Mesodermal cell (in vitro differentiated cells): Measurements from ENCODE around the gene ARPC5L.
"Not testable (repeated sequence)": the region's sequence is repeated elsewhere in the genome, so short reads cannot be mapped to it uniquely, and the experiment has no call there.

Source experiments
- H3K27ac ChIP-seq: 2 replicates; pipeline ENCODE4 v1.7.0; 2013; ENCODE audit warnings: mild to moderate bottlenecking, low read depth, low read length, moderate library complexity; ENCODE audit not compliant: severe bottlenecking
- H3K36me3 ChIP-seq: 2 replicates; pipeline ENCODE4 v1.7.1; 2013; ENCODE audit warnings: mild to moderate bottlenecking, low read length, moderate library complexity; ENCODE audit not compliant: control insufficient read depth, insufficient read depth
- H3K4me1 ChIP-seq: one replicate; pipeline ENCODE4 v1.7.1; 2013; ENCODE audit warnings: mild to moderate bottlenecking, low read length; ENCODE audit not compliant: insufficient read depth, control insufficient read depth, poor library complexity, severe bottlenecking
- H3K4me3 ChIP-seq: 2 replicates; pipeline ENCODE4 v1.7.0; 2013; ENCODE audit warnings: low read length, control low read depth, mild to moderate bottlenecking; ENCODE audit not compliant: insufficient read depth, poor library complexity, severe bottlenecking; ENCODE audit errors: extremely low read depth
- H3K9me3 ChIP-seq: 2 replicates; pipeline ENCODE4 v1.7.1; 2013; ENCODE audit warnings: mild to moderate bottlenecking, low read length, moderate library complexity; ENCODE audit not compliant: control insufficient read depth
- whole genome bisulfite sequencing, 2 experiments: methylation state at CpG; one replicate each; pipeline ENCODE4 v1.1.5; 2013; ENCODE audit warnings: missing lambda C conversion rate in 2 of 2; ENCODE audit not compliant: insufficient coverage in 2 of 2; 5-methylcytosine and 5-hydroxymethylcytosine counted together

The ARPC5L gene

DNA sequence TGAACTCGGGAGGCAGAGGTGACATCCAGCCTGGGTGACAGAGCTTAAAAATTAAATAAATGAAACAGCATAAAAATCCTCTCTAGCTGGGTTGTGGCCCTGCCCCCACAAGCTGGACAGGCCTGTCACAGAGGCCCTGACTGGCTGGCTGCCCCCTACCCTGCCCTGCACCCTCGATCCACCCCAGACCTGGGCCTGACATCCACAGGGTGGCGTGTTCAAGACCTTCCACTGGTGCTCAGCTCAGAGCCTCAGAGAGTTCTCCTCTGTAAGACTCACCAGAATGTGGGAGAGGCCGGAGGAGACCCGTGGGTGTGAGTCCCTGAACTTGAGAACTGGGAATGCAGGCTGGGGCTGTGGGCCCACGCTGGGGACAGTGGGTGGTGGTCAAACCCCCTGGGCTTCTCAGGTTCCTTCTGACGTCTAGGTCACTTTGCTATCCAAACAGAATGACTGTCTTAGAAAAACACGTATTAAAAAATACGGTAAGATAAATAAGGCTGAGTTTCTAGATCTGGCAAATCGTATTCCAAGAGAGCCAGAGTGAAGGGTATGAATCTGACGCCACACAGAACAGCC lies 18.4 kb upstream of the ARPC5L start:
- H3K27ac ChIP-seq, result no peak overlapping the region
- no peaks in the 10 kb centered on the region for H3K4me1 ChIP-seq
- H3K9me3 ChIP-seq, result no peaks in the 10 kb centered on the region
- H3K4me3 ChIP-seq, result no peak overlapping the region
- WGBS, 2 experiments, result 91 to 96% methylated on average over 9 to 11 of the region's 11 CpGs
- H3K36me3 ChIP-seq, result no peaks in the 10 kb centered on the region

GRCh38 chr9:124844291-124844690 lies 17.6 kb upstream of the ARPC5L start:
- Histone ChIP-seq H3K4me1 (no peaks in the 10 kb centered on the region), H3K9me3 (no peaks in the 10 kb centered on the region), H3K36me3 (no peaks in the 10 kb centered on the region), H3K4me3 (no peak overlapping the region), H3K27ac (no peak overlapping the region)
- 92 to 100% methylated on average over 2 to 3 of the region's 4 CpGs for WGBS, 2 experiments

GRCh38 chr9:124846467-124846866 lies 15.5 kb upstream of the ARPC5L start:
- H3K4me1 ChIP-seq, H3K27ac ChIP-seq, H3K4me3 ChIP-seq, H3K9me3 ChIP-seq, H3K36me3 ChIP-seq: not testable (repeated sequence)
- WGBS, 2 experiments, result 97% methylated on average over 5 to 6 of the region's 9 CpGs

- no peaks in the 10 kb centered on the region for H3K9me3 ChIP-seq
- no peaks in the 10 kb centered on the region for H3K36me3 ChIP-seq
- H3K27ac ChIP-seq, result no peak overlapping the region
- no peak overlapping the region for H3K4me3 ChIP-seq
- 79 to 90% methylated on average over 4 to 5 of the region's 6 CpGs for WGBS, 2 experiments
- peaks cover 3% of the 10 kb centered on the region for H3K4me1 ChIP-seq
Observed at GRCh38 chr9:124846969-124847368, 15.0 kb upstream of the ARPC5L start.

- H3K36me3 ChIP-seq, result no peaks in the 10 kb centered on the region
- H3K4me3 ChIP-seq, result no peak overlapping the region
- H3K27ac ChIP-seq, result no peak overlapping the region
- no peaks in the 10 kb centered on the region for H3K9me3 ChIP-seq
- peaks cover 9% of the 10 kb centered on the region for H3K4me1 ChIP-seq
- 94 to 97% methylated on average over 9 to 10 of the region's 10 CpGs for WGBS, 2 experiments
Observed at GRCh38 chr9:124849801-124850200, 12.1 kb upstream of the ARPC5L start.

DNA sequence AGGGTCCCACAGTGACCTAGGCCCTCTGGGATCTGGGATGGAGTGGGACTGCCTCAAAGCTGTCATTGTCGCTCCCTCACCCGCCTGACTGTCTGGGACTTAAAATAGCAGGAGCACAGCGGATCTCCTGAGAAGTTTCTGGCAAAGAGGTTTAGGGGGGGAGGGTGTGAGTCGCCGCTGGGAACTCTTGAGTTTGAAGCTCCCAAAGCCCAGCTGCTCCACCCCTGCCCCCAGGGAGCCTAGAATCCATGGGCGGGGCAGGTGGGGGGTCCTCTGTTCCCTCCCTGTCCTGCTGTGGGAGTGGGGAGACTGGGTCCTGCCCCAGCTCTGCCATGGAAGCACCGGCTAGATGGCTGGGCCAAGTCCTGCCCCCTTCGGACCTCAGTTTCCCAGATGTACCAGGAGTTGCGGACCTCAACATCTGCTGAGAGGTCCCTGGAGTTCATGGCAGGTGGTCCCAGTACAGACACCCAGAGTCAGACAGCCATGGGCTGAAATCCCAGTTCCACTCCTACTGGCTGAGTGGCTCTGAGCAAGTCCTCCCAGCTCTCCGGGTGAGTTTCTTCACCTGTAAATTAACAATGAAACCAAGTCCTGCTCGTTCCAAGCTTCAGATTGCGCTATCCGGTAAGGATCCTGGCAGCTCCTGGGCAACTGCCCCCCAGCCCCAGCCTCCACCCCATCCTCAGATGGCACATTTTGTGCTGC lies 9.7 kb upstream of the ARPC5L start:
- 80 to 88% methylated on average over 8 to 11 of the region's 13 CpGs for WGBS, 2 experiments
- H3K4me1 ChIP-seq, result peaks cover 9% of the 10 kb centered on the region
- H3K36me3 ChIP-seq, result peaks cover 10% of the 10 kb centered on the region
- no peak overlapping the region for H3K4me3 ChIP-seq
- no peak overlapping the region for H3K27ac ChIP-seq
- no peaks in the 10 kb centered on the region for H3K9me3 ChIP-seq

DNA sequence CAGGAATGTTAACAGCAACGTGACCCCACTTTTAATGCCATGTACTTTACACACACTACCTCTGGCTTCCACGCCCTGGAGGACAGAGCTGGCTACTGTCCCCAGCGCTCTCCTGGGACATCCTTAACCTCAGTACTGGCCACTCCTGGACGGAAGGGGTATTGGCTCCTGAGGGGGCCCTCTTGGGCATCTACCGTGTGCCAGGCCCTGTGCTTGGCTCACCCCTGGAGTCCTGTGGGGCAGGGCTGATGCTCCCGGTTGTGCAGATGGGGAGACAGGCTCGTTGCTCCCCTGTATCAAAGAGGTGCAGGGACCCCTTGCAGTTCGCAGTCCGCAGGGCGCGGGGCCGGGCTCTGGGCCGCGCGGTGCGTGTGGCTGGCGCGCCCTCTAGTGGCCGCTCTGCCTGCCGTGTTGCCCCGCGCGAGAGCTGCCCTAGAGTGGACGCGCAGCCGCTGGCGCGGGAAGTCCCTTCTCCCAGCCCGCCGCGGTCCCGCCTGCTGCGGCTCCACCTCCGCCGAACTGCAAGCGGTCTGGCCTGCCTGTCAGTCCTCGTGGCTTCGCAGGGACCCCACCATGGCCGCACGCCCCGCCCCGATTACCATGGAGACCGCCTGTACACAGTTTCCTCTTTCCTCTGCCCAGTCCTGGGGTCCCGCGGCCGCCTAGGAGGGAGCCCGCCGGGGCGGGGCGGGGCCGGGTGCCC lies 8.9 kb upstream of the ARPC5L start, which contains the start of gene WDR38:
TSS of gene WDR38 (plus strand) at position 632 of the 703 bp plus-strand sequence. CDS start 72 bp downstream, outside the sequence.
- H3K27ac ChIP-seq, result no peak within 1 kb of the TSS
- peak within 1 kb of the TSS; percentile 39 for H3K4me3 ChIP-seq
- WGBS, 2 experiments, result 1 to 3% methylated on average over 24 to 50 of the region's 51 CpGs
- peaks cover 9% of the 10 kb centered on the region for H3K4me1 ChIP-seq
- no peaks in the 10 kb centered on the region for H3K9me3 ChIP-seq
- peaks cover 17% of the 10 kb centered on the region for H3K36me3 ChIP-seq

- Histone ChIP-seq H3K36me3 (peaks cover 24% of the 10 kb centered on the region), H3K4me1 (peaks cover 9% of the 10 kb centered on the region), H3K9me3 (no peaks in the 10 kb centered on the region), H3K4me3 (peak overlapping the region; percentile 39), H3K27ac (no peak overlapping the region)
- WGBS, 2 experiments, result 79 to 87% methylated on average over 9 to 10 of the region's 11 CpGs
Observed at GRCh38 chr9:124853605-124854143, 8.3 kb upstream of the ARPC5L start.

DNA sequence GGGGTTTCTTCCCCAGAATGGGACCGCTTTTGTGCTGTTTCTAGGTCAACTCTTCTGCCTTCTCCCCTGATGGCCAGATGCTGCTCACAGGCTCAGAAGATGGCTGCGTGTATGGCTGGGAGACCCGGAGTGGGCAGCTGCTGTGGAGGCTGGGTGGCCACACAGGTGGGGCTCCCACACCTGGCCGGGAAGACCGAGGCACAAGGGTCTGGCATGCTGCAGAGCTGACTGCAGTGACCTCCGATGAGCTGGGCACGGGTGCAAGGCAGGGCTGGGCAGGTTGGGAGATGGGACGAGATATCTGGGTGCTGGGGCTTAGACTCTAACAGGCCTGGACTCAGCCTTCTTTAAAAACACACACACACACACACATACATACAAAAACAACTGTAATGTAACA lies 7.8 kb upstream of the ARPC5L start:
- Histone ChIP-seq H3K36me3 (peaks cover 29% of the 10 kb centered on the region), H3K4me3 (no peak overlapping the region), H3K9me3 (no peaks in the 10 kb centered on the region), H3K4me1 (peaks cover 13% of the 10 kb centered on the region), H3K27ac (no peak overlapping the region)
- 97 to 100% methylated on average over 5 to 7 of the region's 8 CpGs for WGBS, 2 experiments

DNA sequence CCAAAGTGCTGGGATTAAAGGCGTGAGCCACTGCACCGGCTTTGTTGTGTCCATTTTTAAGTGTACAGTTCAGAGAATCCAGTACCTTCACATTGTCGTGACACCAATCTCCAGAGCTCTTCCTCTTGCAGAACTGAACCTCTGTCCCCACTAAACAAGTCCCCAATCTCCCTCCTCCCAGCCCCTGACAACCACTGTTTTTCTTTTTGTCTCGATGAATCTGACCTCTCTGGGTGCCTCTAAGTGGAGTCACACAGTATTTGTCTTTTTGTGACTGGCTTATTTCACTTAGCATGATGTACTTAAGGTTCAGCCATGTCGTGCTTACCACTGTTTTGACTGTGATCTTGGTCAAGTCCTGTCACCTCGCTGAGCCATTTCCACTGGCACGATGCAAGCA lies 7.1 kb upstream of the ARPC5L start:
- Histone ChIP-seq H3K9me3 (no peaks in the 10 kb centered on the region), H3K36me3 (peaks cover 35% of the 10 kb centered on the region), H3K4me1 (peaks cover 19% of the 10 kb centered on the region), H3K4me3 (no peak overlapping the region), H3K27ac (no peak overlapping the region)
- WGBS, 2 experiments, result 86 to 100% methylated on average over 4 of the region's 7 CpGs
